Measurements from ENCODE around the gene CHKA.

CHKA gene

GRCh38 chr11:68071281-68072048 is 49.7 kb downstream of the CHKA start:
- no peak for DNase-seq

- no peak for DNase-seq
Observed at GRCh38 chr11:68067991-68068390, 53.2 kb downstream of the CHKA start.

GRCh38 chr11:68066742-68067141 is 54.4 kb downstream of the CHKA start:
- DNase-seq, result no peak

- no peak for DNase-seq
Observed at GRCh38 chr11:68065841-68066240, 55.3 kb downstream of the CHKA start.

- no peak for DNase-seq
Observed at GRCh38 chr11:68064926-68065325, 56.3 kb downstream of the CHKA start.

GRCh38 chr11:68061508-68061907 is 59.7 kb downstream of the CHKA start:
- DNase-seq, result no peak

GRCh38 chr11:68057807-68058206 is 63.4 kb downstream of the CHKA start:
- no peak for DNase-seq

GRCh38 chr11:68056317-68057285 is 64.6 kb downstream of the CHKA start:
- DNase-seq, result no peak

GRCh38 chr11:68053981-68054812 is 67.0 kb downstream of the CHKA start:
- no peak for DNase-seq

- no peak for DNase-seq
Observed at GRCh38 chr11:68053117-68053516, 68.1 kb downstream of the CHKA start.

GRCh38 chr11:68052137-68052873 is 68.9 kb downstream of the CHKA start:
- no peak for DNase-seq

GRCh38 chr11:68051191-68052136 is 69.7 kb downstream of the CHKA start:
- peak; percentile 26 to 42 for DNase-seq

- no peak for DNase-seq
Observed at GRCh38 chr11:68050371-68050841, 70.8 kb downstream of the CHKA start.

GRCh38 chr11:68049509-68050370 is 71.4 kb downstream of the CHKA start:
- no peak for DNase-seq

GRCh38 chr11:68048681-68049508 is 72.3 kb downstream of the CHKA start:
- no peak for DNase-seq

- DNase-seq, result no peak
Observed at GRCh38 chr11:68047437-68048290, 73.5 kb downstream of the CHKA start.

GRCh38 chr11:68044898-68045351 is 76.3 kb downstream of the CHKA start:
- DNase-seq, result no peak

Measured in NCI-H2081 (cell line).